Measurements from ENCODE around the gene GABARAPL2. TPM values are rescaled to one million over a fixed set of nuclear protein-coding genes. Genes with fewer than 3 reads are reported as not detected.

Gene GABARAPL2
- total RNA-seq, 1 experiment from 2014 or later = 76.9 TPM

DNA sequence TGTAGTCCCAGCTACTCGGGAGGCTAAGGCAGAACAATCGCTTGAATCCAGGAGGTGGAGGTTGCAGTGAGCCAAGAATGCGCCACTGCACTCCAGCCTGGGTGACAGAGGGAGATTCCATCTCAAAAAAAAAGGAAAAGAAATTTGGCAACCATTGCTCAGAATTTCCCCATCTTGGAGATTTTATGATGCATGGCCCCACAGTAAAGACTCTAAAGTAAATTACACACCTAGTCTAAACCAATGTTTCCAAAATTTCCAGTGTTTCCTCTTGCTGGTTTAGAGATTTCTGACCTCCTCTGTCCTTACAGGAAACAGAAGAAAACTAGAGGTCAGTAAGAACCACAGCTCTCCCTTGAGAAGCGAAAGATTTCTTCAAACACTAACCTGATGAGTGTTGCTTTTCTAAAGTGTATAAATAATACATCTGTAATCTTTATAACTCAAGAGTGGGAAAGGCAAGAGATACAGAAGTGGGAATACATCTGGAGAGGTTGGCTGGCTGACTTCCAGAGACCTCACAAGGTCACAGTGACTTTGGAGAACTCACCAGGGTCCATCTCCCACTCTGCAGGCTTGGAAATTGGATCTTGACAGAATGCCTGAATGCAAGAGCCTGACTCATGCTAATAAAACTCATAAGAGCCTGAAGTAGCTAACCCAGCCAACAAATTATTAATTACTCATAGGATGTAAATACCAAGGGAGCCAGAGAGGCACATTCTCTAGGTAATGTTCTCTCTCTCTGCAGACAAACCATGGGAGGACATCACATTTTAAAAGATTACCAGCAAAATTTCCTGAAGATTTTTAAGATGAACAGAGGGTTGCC is 48.1 kb downstream of the GABARAPL2 start:
- DNase-seq (ENCODE audit: low read depth, low spot score) (no peak), ATAC-seq (no peak)
- Histone ChIP-seq H3K9me3 (ENCODE audit: control insufficient read depth in 1 of 2, insufficient read depth in 1 of 2, low read depth in 1 of 2, low read length in 2 of 2) (no peaks in the 10 kb centered on the region), H4K20me1 (ENCODE audit: insufficient read depth) (no peaks in the 10 kb centered on the region), H3K27me3 (ENCODE audit: insufficient read depth, low read length) (no peaks in the 10 kb centered on the region), H3K36me3 (ENCODE audit: control insufficient read depth in 1 of 2, insufficient read depth in 2 of 2, low read length in 2 of 2) (peaks cover 28 to 39% of the 10 kb centered on the region in 2 experiments; a peak in 3 of 4 replicates), H3K9ac (ENCODE audit: low read length) (no peak overlapping the region), H3K4me2 (ENCODE audit: low read length) (no peak overlapping the region), H3K27ac (ENCODE audit: low read depth, low read length) (no peak overlapping the region), H3K4me3 (replicated peaks in 1 of 2; ENCODE audit: low read depth in 1 of 2, low read length in 2 of 2) (no peak overlapping the region), H3K79me2 (ENCODE audit: insufficient read depth, low read length) (no peaks in the 10 kb centered on the region), H2AFZ (ENCODE audit: low read depth, low read length, poor library complexity, severe bottlenecking) (no peak overlapping the region), H3K4me1 (ENCODE audit: control insufficient read depth in 1 of 2, insufficient read depth in 2 of 2, low read length in 2 of 2) (no peaks in the 10 kb centered on the region), H3K9me2 (ENCODE audit: insufficient read depth) (no peaks in the 10 kb centered on the region)
- ChIA-PET RAD21 (ENCODE audit: low non-redundant PET in 1 of 2, low total read pairs in 2 of 2, uncharacterized antibody in 2 of 2, unreplicated experiment in 2 of 2) (no interaction called here), CTCF (no interaction called here), POLR2A (no interaction called here)
- TF ChIP-seq CEBPB (IDR thresholded peaks at IDR 0.05; ENCODE audit: low read depth) (no peak), RAD21 (IDR thresholded peaks at IDR 0.05; ENCODE audit: low read depth) (no peak), EZH2phosphoT487 (IDR thresholded peaks at IDR 0.05; ENCODE audit: borderline replicate concordance) (no peak), POLR2A (IDR thresholded peaks at IDR 0.05; ENCODE audit: borderline replicate concordance, extremely low read depth, insufficient read depth, insufficient read length) (no peak), POLR2AphosphoS5 (IDR thresholded peaks at IDR 0.05; ENCODE audit: low read depth, low read length) (no peak), ELF1 (IDR thresholded peaks at IDR 0.05; ENCODE audit: borderline replicate concordance, low read depth) (no peak), SP1 (IDR thresholded peaks at IDR 0.05; ENCODE audit: low read depth) (no peak), EGR1 (IDR thresholded peaks at IDR 0.05; ENCODE audit: low read depth) (no peak), ZFX (IDR thresholded peaks at IDR 0.05) (no peak), MAX (IDR thresholded peaks at IDR 0.05) (no peak)
- intact Hi-C loops (cut with micrococcal nuclease) = no loop called here
- no TSS peak for BruUV-seq (replicated peaks)

DNA sequence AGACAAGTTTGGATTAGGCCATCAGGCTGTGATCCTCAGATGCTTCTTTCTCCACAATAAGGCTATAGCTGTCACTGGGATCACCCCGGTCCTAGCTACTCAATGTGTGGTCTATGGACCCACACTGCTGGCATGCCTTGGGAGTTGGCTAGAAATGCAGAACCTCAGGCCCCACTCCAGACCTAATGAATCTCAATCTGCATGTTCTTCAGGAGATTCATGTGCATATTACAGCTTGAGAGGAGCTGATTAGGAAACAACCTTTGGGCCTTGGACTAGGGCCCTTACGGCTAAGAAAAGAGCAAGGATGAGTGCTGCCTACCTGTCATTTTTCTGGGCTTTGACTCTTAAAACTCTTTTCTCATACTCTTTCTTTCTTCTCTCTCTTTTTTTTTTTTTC is 49.4 kb downstream of the GABARAPL2 start:
- H2AFZ ChIP-seq (ENCODE audit: low read depth, low read length, poor library complexity, severe bottlenecking) = no peak overlapping the region
- H3K4me1 ChIP-seq (ENCODE audit: control insufficient read depth in 1 of 2, insufficient read depth in 2 of 2, low read length in 2 of 2) = no peaks in the 10 kb centered on the region
- ChIA-PET RAD21 (ENCODE audit: low non-redundant PET in 1 of 2, low total read pairs in 2 of 2, uncharacterized antibody in 2 of 2, unreplicated experiment in 2 of 2) (no interaction called here), POLR2A (no interaction called here), CTCF (no interaction called here)
- H3K9ac ChIP-seq (ENCODE audit: low read length) = no peak overlapping the region
- ATAC-seq = no peak
- H3K4me2 ChIP-seq (ENCODE audit: low read length) = no peak overlapping the region
- DNase-seq (ENCODE audit: low read depth, low spot score) = no peak
- H3K27me3 ChIP-seq (ENCODE audit: insufficient read depth, low read length) = no peaks in the 10 kb centered on the region
- BruUV-seq (replicated peaks) = no TSS peak
- intact Hi-C loops (cut with micrococcal nuclease) = no loop called here
- no peak overlapping the region for H3K27ac ChIP-seq (ENCODE audit: low read depth, low read length)
- H3K4me3 ChIP-seq (replicated peaks in 1 of 2; ENCODE audit: low read depth in 1 of 2, low read length in 2 of 2) = no peak overlapping the region
- H3K9me2 ChIP-seq (ENCODE audit: insufficient read depth) = no peaks in the 10 kb centered on the region
- H3K36me3 ChIP-seq (ENCODE audit: control insufficient read depth in 1 of 2, insufficient read depth in 2 of 2, low read length in 2 of 2) = peaks cover 26 to 38% of the 10 kb centered on the region in 2 experiments; a peak in 3 of 4 replicates
- no peak for TF ChIP-seq ZFX (IDR thresholded peaks at IDR 0.05)
- no peak for TF ChIP-seq EZH2phosphoT487 (IDR thresholded peaks at IDR 0.05; ENCODE audit: borderline replicate concordance)
- TF ChIP-seq POLR2A (IDR thresholded peaks at IDR 0.05; ENCODE audit: borderline replicate concordance, extremely low read depth, insufficient read depth, insufficient read length) = no peak
- TF ChIP-seq RAD21 (IDR thresholded peaks at IDR 0.05; ENCODE audit: low read depth) = no peak
- TF ChIP-seq ZNF274 (IDR thresholded peaks at IDR 0.05; ENCODE audit: low read depth, low read length) = no peak
- TF ChIP-seq MAX (IDR thresholded peaks at IDR 0.05) = no peak
- TF ChIP-seq CBX3 (IDR thresholded peaks at IDR 0.05; ENCODE audit: low read depth) = no peak
- TF ChIP-seq, protein P1, sequence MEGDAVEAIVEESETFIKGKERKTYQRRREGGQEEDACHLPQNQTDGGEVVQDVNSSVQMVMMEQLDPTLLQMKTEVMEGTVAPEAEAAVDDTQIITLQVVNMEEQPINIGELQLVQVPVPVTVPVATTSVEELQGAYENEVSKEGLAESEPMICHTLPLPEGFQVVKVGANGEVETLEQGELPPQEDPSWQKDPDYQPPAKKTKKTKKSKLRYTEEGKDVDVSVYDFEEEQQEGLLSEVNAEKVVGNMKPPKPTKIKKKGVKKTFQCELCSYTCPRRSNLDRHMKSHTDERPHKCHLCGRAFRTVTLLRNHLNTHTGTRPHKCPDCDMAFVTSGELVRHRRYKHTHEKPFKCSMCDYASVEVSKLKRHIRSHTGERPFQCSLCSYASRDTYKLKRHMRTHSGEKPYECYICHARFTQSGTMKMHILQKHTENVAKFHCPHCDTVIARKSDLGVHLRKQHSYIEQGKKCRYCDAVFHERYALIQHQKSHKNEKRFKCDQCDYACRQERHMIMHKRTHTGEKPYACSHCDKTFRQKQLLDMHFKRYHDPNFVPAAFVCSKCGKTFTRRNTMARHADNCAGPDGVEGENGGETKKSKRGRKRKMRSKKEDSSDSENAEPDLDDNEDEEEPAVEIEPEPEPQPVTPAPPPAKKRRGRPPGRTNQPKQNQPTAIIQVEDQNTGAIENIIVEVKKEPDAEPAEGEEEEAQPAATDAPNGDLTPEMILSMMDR (IDR thresholded peaks at IDR 0.05 in 2 of 3, conservative IDR thresholded peaks at IDR 0.05 in 1 of 3; ENCODE audit: borderline replicate concordance in 1 of 3, insufficient read depth in 1 of 3, low read depth in 2 of 3, low read length in 2 of 3) = no peak
- H4K20me1 ChIP-seq (ENCODE audit: insufficient read depth) = no peaks in the 10 kb centered on the region
- no peaks in the 10 kb centered on the region for H3K79me2 ChIP-seq (ENCODE audit: insufficient read depth, low read length)
- H3K9me3 ChIP-seq (ENCODE audit: control insufficient read depth in 1 of 2, insufficient read depth in 1 of 2, low read depth in 1 of 2, low read length in 2 of 2) = no peaks in the 10 kb centered on the region

All from HCT116 (cell line).